H1 (cell line): ENCODE measurements around the gene GLS. TPM values are rescaled to one million over a fixed set of nuclear protein-coding genes. Genes with fewer than 3 reads are reported as not detected.

Experiments used
- CTCF ChIA-PET: fragments of 300-600 bp; sonication (Branson Sonifier 250); formaldehyde crosslinking; loops from one replicate; lab custom pipeline; 2021; ENCODE audit not compliant: partially characterized antibody; lab: Charles Lee
- POLR2A ChIA-PET: fragments of 300-600 bp; sonication (Branson Sonifier 250); formaldehyde crosslinking; loops from one replicate; lab custom pipeline; 2021; ENCODE audit warnings: inconsistent platforms; ENCODE audit not compliant: partially characterized antibody; lab: Charles Lee
- DNase-seq, 2 experiments: peaks; one replicate each; pipeline versions ENCODE4 v3.0.0 to v3.0.0-alpha.2; 2010 to 2022; ENCODE audit warnings: low spot score in 2 of 2, low read depth in 1 of 2, mixed read lengths in 1 of 2
- FAIRE-seq: peaks from 2 replicates; lab custom pipeline; 2011; peaks lifted over from hg19 to GRCh38; lab: Jason Lieb, UNC
- H2AFZ ChIP-seq: 2 replicates; pipeline ENCODE4 v1.8.1; 2012; ENCODE audit warnings: low read length, inconsistent platforms
- H2AK5ac ChIP-seq: 2 replicates; pipeline ENCODE4 v1.6.1; 2013; ENCODE audit warnings: low read depth, low read length
- H2BK120ac ChIP-seq: replicated peaks from 2 replicates; pipeline ENCODE3; 2013; ENCODE audit warnings: low read depth, low read length, inconsistent platforms
- H2BK12ac ChIP-seq: 2 replicates; pipeline ENCODE4 v1.6.1; 2013; ENCODE audit warnings: low read depth, low read length
- H2BK15ac ChIP-seq: 2 replicates; pipeline ENCODE4 v1.6.1; 2013; ENCODE audit warnings: low read length
- H2BK20ac ChIP-seq: 2 replicates; pipeline ENCODE4 v1.6.1; 2013; ENCODE audit warnings: low read length
- H2BK5ac ChIP-seq: 2 replicates; pipeline ENCODE4 v1.6.1; 2013; ENCODE audit warnings: low read depth, low read length
- H3K14ac ChIP-seq: 2 replicates; pipeline ENCODE4 v1.6.1; 2013; ENCODE audit warnings: inconsistent platforms; ENCODE audit not compliant: insufficient read length
- H3K18ac ChIP-seq: 2 replicates; pipeline ENCODE4 v1.6.1; 2013; ENCODE audit warnings: low read length; ENCODE audit errors: extremely low read depth
- H3K23ac ChIP-seq: 2 replicates; pipeline ENCODE4 v1.6.1; 2013; ENCODE audit warnings: inconsistent platforms; ENCODE audit not compliant: insufficient read length
- H3K23me2 ChIP-seq: 2 replicates; pipeline ENCODE4 v1.6.1; 2013; ENCODE audit warnings: low read depth, low read length
- H3K27ac ChIP-seq: 2 replicates; pipeline ENCODE4 v1.6.1; 2011; ENCODE audit warnings: low read depth, low read length, inconsistent platforms
- H3K27me3 ChIP-seq, 4 experiments: replicated peaks in 1 of 4; 1 replicate in 1 of 4; 2 replicates in 3 of 4; pipeline versions ENCODE4 v1.6.1 to v1.8.1; 2011 to 2013; ENCODE audit warnings: low read length in 3 of 4, mild to moderate bottlenecking in 3 of 4, inconsistent platforms in 2 of 4, mixed read lengths in 2 of 4, moderate library complexity in 1 of 4; ENCODE audit not compliant: control insufficient read depth in 3 of 4, insufficient read depth in 3 of 4; ENCODE audit errors: extremely low read depth in 1 of 4
- H3K36me3 ChIP-seq, 4 experiments: 2 replicates each; pipeline versions ENCODE4 v1.6.1 to v1.8.1; 2011 to 2013; ENCODE audit warnings: mild to moderate bottlenecking in 4 of 4, low read length in 3 of 4, moderate library complexity in 2 of 4, control low read depth in 1 of 4, inconsistent platforms in 1 of 4; ENCODE audit not compliant: insufficient read depth in 4 of 4, control insufficient read depth in 2 of 4
- H3K4ac ChIP-seq: replicated peaks from 2 replicates; pipeline ENCODE3; 2013; ENCODE audit warnings: low read length, low read depth, mixed read lengths, inconsistent platforms; ENCODE audit not compliant: insufficient read length
- H3K4me1 ChIP-seq, 4 experiments: replicated peaks in 1 of 4; 1 replicate in 1 of 4; 2 replicates in 3 of 4; pipeline versions ENCODE4 v1.6.1 to v1.8.1; 2011 to 2013; ENCODE audit warnings: low read length in 3 of 4, inconsistent platforms in 2 of 4, mixed read lengths in 1 of 4; ENCODE audit not compliant: insufficient read depth in 4 of 4, control insufficient read depth in 3 of 4
- H3K4me2 ChIP-seq, 2 experiments: 2 replicates each; pipeline versions ENCODE4 v1.6.1 to v1.8.1; 2011 to 2013; ENCODE audit warnings: low read depth in 2 of 2, low read length in 2 of 2, control low read depth in 1 of 2, inconsistent platforms in 1 of 2, mild to moderate bottlenecking in 1 of 2; ENCODE audit not compliant: insufficient read depth in 1 of 2
- H3K4me3 ChIP-seq, 4 experiments: fragments of 200-600, 300-600 bp in 1 of 4; sonication (generic), shearing (Covaris generic), sonication (Bioruptor Twin) in 1 of 4; 2 replicates each; pipeline versions ENCODE4 v1.5.1 to v1.8.1; 2011 to 2016; ENCODE audit warnings: low read length in 4 of 4, low read depth in 3 of 4, control low read depth in 2 of 4, inconsistent platforms in 2 of 4, mild to moderate bottlenecking in 2 of 4, mixed read lengths in 1 of 4, moderate library complexity in 1 of 4; ENCODE audit not compliant: insufficient read depth in 2 of 4; ENCODE audit errors: extremely low read depth in 1 of 4
- H3K56ac ChIP-seq: replicated peaks from 2 replicates; pipeline ENCODE3; 2013; ENCODE audit warnings: low read depth, mild to moderate bottlenecking, mixed read lengths, low read length, inconsistent platforms; ENCODE audit not compliant: insufficient read length
- H3K79me1 ChIP-seq: 2 replicates; pipeline ENCODE4 v1.6.1; 2013; ENCODE audit warnings: low read depth, low read length, control low read depth
- H3K79me2 ChIP-seq, 2 experiments: 2 replicates each; pipeline versions ENCODE4 v1.6.1 to v1.8.1; 2012 to 2013; ENCODE audit warnings: low read length in 2 of 2, mild to moderate bottlenecking in 2 of 2, inconsistent platforms in 1 of 2; ENCODE audit not compliant: insufficient read depth in 2 of 2, control insufficient read depth in 1 of 2
- H3K9ac ChIP-seq, 4 experiments: replicated peaks in 1 of 4; 1 replicate in 1 of 4; 2 replicates in 3 of 4; pipeline versions ENCODE4 v1.6.1 to v1.8.1; 2011 to 2013; ENCODE audit warnings: low read depth in 3 of 4, low read length in 3 of 4, control low read depth in 2 of 4, mild to moderate bottlenecking in 2 of 4, moderate library complexity in 2 of 4, inconsistent platforms in 1 of 4; ENCODE audit errors: extremely low read depth in 1 of 4
- H3K9me3 ChIP-seq, 2 experiments: 2 replicates each; pipeline versions ENCODE4 v1.6.1 to v1.8.1; 2012 to 2013; ENCODE audit warnings: mild to moderate bottlenecking in 2 of 2, moderate library complexity in 2 of 2, control low read depth in 1 of 2, inconsistent platforms in 1 of 2, low read depth in 1 of 2, low read length in 1 of 2, mixed read lengths in 1 of 2; ENCODE audit not compliant: insufficient read depth in 2 of 2
- H4K20me1 ChIP-seq, 2 experiments: replicated peaks in 1 of 2; 2 replicates each; pipeline versions ENCODE3 to v1.8.1; 2011 to 2013; ENCODE audit warnings: inconsistent platforms in 2 of 2, low read length in 2 of 2, mild to moderate bottlenecking in 1 of 2; ENCODE audit not compliant: insufficient read depth in 2 of 2, control insufficient read depth in 1 of 2
- H4K5ac ChIP-seq: 2 replicates; pipeline ENCODE4 v1.6.1; 2013; ENCODE audit warnings: low read length, low read depth, mixed read lengths, inconsistent platforms; ENCODE audit not compliant: insufficient read length
- H4K8ac ChIP-seq: 2 replicates; pipeline ENCODE4 v1.8.0; 2013; ENCODE audit warnings: mild to moderate bottlenecking, moderate library complexity, low read length, inconsistent platforms; ENCODE audit not compliant: insufficient read depth; ENCODE audit errors: extremely low read depth
- H4K91ac ChIP-seq: replicated peaks from 2 replicates; pipeline ENCODE3; 2013; ENCODE audit warnings: low read length, mixed read lengths, inconsistent platforms; ENCODE audit not compliant: insufficient read length
- BACH1 ChIP-seq: IDR thresholded peaks from 2 replicates; pipeline ENCODE4 v1.6.1; 2012; ENCODE audit warnings: low read length, improper control_type of control experiment
- CBX8 ChIP-seq: fragments of 300-800, 300-1000 bp; sonication (generic); IDR thresholded peaks from 2 replicates; pipeline ENCODE4 v1.7.1; 2016; ENCODE audit warnings: low read depth, low read length, borderline replicate concordance
- CREB1 ChIP-seq: IDR thresholded peaks from 2 replicates; pipeline ENCODE4 v1.6.1; 2012; ENCODE audit warnings: inconsistent platforms
- EP300 ChIP-seq, 2 experiments: IDR thresholded peaks; 1 replicate in 1 of 2; 2 replicates in 1 of 2; pipeline ENCODE4 v1.6.1; 2011 to 2012; ENCODE audit warnings: low read depth in 2 of 2, low read length in 2 of 2, mild to moderate bottlenecking in 2 of 2, borderline replicate concordance in 1 of 2, inconsistent platforms in 1 of 2, moderate library complexity in 1 of 2
- GTF2F1 ChIP-seq: IDR thresholded peaks from 2 replicates; pipeline ENCODE4 v1.6.1; 2012; ENCODE audit warnings: low read depth, low read length, improper control_type of control experiment, borderline replicate concordance
- HDAC2 ChIP-seq, 2 experiments: fragments of 300-600 bp in 1 of 2; sonication (generic) in 1 of 2; IDR thresholded peaks; 2 replicates each; pipeline ENCODE4 v1.6.1; 2011 to 2012; ENCODE audit warnings: low read depth in 2 of 2, low read length in 2 of 2, mild to moderate bottlenecking in 2 of 2, moderate library complexity in 2 of 2, borderline replicate concordance in 1 of 2, inconsistent platforms in 1 of 2
- HDAC6 ChIP-seq: IDR thresholded peaks from one replicate; pipeline ENCODE4 v1.7.1; 2012; ENCODE audit warnings: low read depth, mild to moderate bottlenecking, inconsistent platforms, low read length, moderate library complexity
- KDM4A ChIP-seq: IDR thresholded peaks from one replicate; pipeline ENCODE4 v1.7.1; 2012; ENCODE audit warnings: low read depth, mild to moderate bottlenecking, moderate library complexity, low read length, inconsistent platforms; ENCODE audit not compliant: severe bottlenecking
- RAD21 ChIP-seq, 2 experiments: IDR thresholded peaks in 1 of 2; conservative IDR thresholded peaks in 1 of 2; 2 replicates each; pipeline ENCODE4 v1.6.1; 2011; ENCODE audit warnings: low read depth in 2 of 2, low read length in 2 of 2, improper control_type of control experiment in 1 of 2, inconsistent platforms in 1 of 2, mild to moderate bottlenecking in 1 of 2, moderate library complexity in 1 of 2
- RBBP5 ChIP-seq: IDR thresholded peaks from 2 replicates; pipeline ENCODE4 v1.7.1; 2012; ENCODE audit warnings: low read depth, mild to moderate bottlenecking, inconsistent platforms, low read length, moderate library complexity, borderline replicate concordance
- SIN3A ChIP-seq, 2 experiments: IDR thresholded peaks in 1 of 2; conservative IDR thresholded peaks in 1 of 2; 2 replicates each; pipeline ENCODE4 v1.6.1; 2011 to 2012; ENCODE audit warnings: low read length in 2 of 2, improper control_type of control experiment in 1 of 2, low read depth in 1 of 2, mild to moderate bottlenecking in 1 of 2
- SIRT6 ChIP-seq: IDR thresholded peaks from one replicate; pipeline ENCODE4 v1.7.1; 2012; ENCODE audit warnings: low read length, inconsistent platforms
- SP4 ChIP-seq: IDR thresholded peaks from 2 replicates; pipeline ENCODE4 v1.6.1; 2012; ENCODE audit warnings: low read length, inconsistent platforms
- WGBS, 2 experiments: shearing (Covaris generic) in 1 of 2; methylation state at CpG; one replicate each; pipeline versions ENCODE4 v1.1.6 to v1.1.7; 2013 to 2015; ENCODE audit warnings: low lambda C conversion rate in 2 of 2, mixed read lengths in 2 of 2, inconsistent platforms in 1 of 2, low coverage in 1 of 2, missing lambda C conversion rate in 1 of 2; ENCODE audit not compliant: insufficient replicate concordance in 2 of 2, insufficient coverage in 1 of 2, insufficient read length in 1 of 2; ENCODE audit errors: extremely low coverage in 1 of 2, missing lambda C conversion rate in 1 of 2; 5-methylcytosine and 5-hydroxymethylcytosine counted together
- polyA plus RNA-seq, 7 experiments: library from polyadenylated mRNA; depleted of rRNA in 3 of 7; stranded (reverse) in 5 of 7; unstranded in 2 of 7; fragments of >200 nt in 5 of 7; fragments of 200-250 nt in 2 of 7; gene quantifications; 1 replicate in 5 of 7; 2 replicates in 1 of 7; 4 replicates in 1 of 7; pipeline versions ENCODE4 v1.2.1 to v1.2.3, GENCODE V29; 2011 to 2013; ENCODE audit warnings: missing spikeins in 2 of 7, mixed read lengths in 2 of 7
- total RNA-seq: library from RNA; stranded (reverse); fragmentation: NEBNext Ultra II Directional; extraction: Animal tissue kit (Norgen Biotek cat#: 25700); gene quantifications from 2 replicates; pipeline ENCODE4 v1.2.1, GENCODE V29; 2021

GLS gene
- total and polyA plus RNA-seq, 2 of the 8 experiments (the other 6 are each of a cell fraction or from before 2014, with no cell fraction given): 15.7 to 89.8 TPM

DNA sequence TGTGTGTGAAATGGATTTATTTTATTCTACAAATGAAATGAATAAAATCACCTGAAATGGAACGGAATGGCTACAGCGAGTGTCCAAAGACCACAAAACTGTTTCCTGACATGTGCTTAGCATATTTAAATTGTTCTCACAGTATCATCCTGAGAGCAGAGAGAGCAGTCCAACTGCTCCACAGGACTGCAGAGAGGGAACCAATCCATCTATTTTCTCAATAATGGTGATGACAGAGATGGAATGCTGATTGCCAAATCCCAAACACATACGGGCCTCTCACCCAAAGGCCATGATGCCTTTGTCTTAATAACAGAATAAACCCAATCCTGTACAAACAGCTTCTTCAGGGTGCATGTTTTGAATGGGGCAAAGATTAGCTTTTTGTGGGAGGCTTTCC lies 92.2 kb downstream of the GLS start:
- Histone ChIP-seq H2BK5ac (no peak overlapping the region), H3K18ac (no peak overlapping the region), H3K4me1 (no peaks in the 10 kb centered on the region), H3K9me3 (no peaks in the 10 kb centered on the region), H3K9ac (no peak overlapping the region), H3K23me2 (no peaks in the 10 kb centered on the region), H3K4me2 (no peak overlapping the region), H3K79me1 (no peaks in the 10 kb centered on the region), H3K36me3 (peaks cover 19 to 72% (median 65%) of the 10 kb centered on the region in 4 experiments), H3K23ac (no peak overlapping the region), H2BK20ac (no peak overlapping the region), H3K4ac (no peak overlapping the region), H2BK15ac (no peak overlapping the region), H3K27ac (no peak overlapping the region), H2BK12ac (no peak overlapping the region), H4K20me1 (no peaks in the 10 kb centered on the region), H2AK5ac (no peak overlapping the region), H3K4me3 (no peak overlapping the region), H3K79me2 (no peaks in the 10 kb centered on the region), H4K91ac (no peak overlapping the region), H4K5ac (no peak overlapping the region), H2BK120ac (no peak overlapping the region), H4K8ac (no peak overlapping the region), H3K14ac (no peak overlapping the region), H3K27me3 (no peaks in the 10 kb centered on the region), H2AFZ (no peak overlapping the region), H3K56ac (no peak overlapping the region)
- FAIRE-seq (no peak), DNase-seq (no peak)
- CTCF ChIA-PET: interaction anchor here (0.6 to 1.1 kb wide), 4 partner anchors 9 to 165 kb away, joined by 3 to 4 read pairs (median 4); no protein-coding TSS in a partner anchor
- POLR2A ChIA-PET: no interaction called here
- 86% methylated on average over 3 of the region's 3 CpGs; no CpG with 5 or more reads in 1 of the 2 experiments for WGBS, 2 experiments
- TF ChIP-seq CBX8: no peak
- no peak for TF ChIP-seq HDAC6
- TF ChIP-seq KDM4A: no peak
- TF ChIP-seq GTF2F1: no peak
- TF ChIP-seq SP4: no peak
- TF ChIP-seq HDAC2 (IDR thresholded peaks at IDR 0.05; ENCODE audit: borderline replicate concordance in 1 of 2, low read depth in 2 of 2, low read length in 2 of 2): no peak
- TF ChIP-seq CREB1: no peak
- TF ChIP-seq EP300 (IDR thresholded peaks at IDR 0.05; ENCODE audit: borderline replicate concordance in 1 of 2, low read depth in 2 of 2, low read length in 2 of 2): no peak
- no peak for TF ChIP-seq BACH1
- no peak for TF ChIP-seq RAD21 (IDR thresholded peaks at IDR 0.05 in 1 of 2, conservative IDR thresholded peaks at IDR 0.05 in 1 of 2; ENCODE audit: low read depth in 2 of 2, low read length in 2 of 2)
- TF ChIP-seq RBBP5: no peak
- TF ChIP-seq SIRT6: no peak
- no peak for TF ChIP-seq SIN3A (conservative IDR thresholded peaks at IDR 0.05 in 1 of 2, IDR thresholded peaks at IDR 0.05 in 1 of 2; ENCODE audit: low read depth in 1 of 2, low read length in 2 of 2)
